Liver (tissue), 9 donors: ENCODE data around the gene WDR20. TPM values are rescaled to one million over a fixed set of nuclear protein-coding genes. Genes with fewer than 3 reads are reported as not detected.

Experiments used
- DNase-seq: peaks from one replicate; pipeline ENCODE4 v3.0.0-alpha.2; 2017; ENCODE audit warnings: low spot score
- H3K27ac ChIP-seq, 2 donors: one replicate each; pipeline ENCODE4 v1.7.0; 2013; ENCODE audit warnings: inconsistent platforms in 2 of 2, low read length in 2 of 2, control low read depth in 1 of 2, low read depth in 1 of 2, mild to moderate bottlenecking in 1 of 2
- H3K27me3 ChIP-seq, 4 donors: one replicate each; pipeline versions ENCODE4 v1.6.1 to v1.7.0; 2013; ENCODE audit warnings: low read length in 3 of 4, inconsistent platforms in 1 of 4, mild to moderate bottlenecking in 1 of 4, moderate library complexity in 1 of 4; ENCODE audit not compliant: control insufficient read depth in 4 of 4, insufficient read depth in 4 of 4
- H3K36me3 ChIP-seq, 4 donors: one replicate each; pipeline versions ENCODE4 v1.6.1 to v1.7.0; 2013; ENCODE audit warnings: low read length in 3 of 4, mild to moderate bottlenecking in 3 of 4, low read depth in 1 of 4, moderate library complexity in 1 of 4; ENCODE audit not compliant: control insufficient read depth in 4 of 4, insufficient read depth in 3 of 4
- H3K4me1 ChIP-seq, 4 donors: one replicate each; pipeline versions ENCODE4 v1.6.1 to v1.7.0; 2013; ENCODE audit warnings: low read length in 3 of 4, mild to moderate bottlenecking in 3 of 4, moderate library complexity in 1 of 4; ENCODE audit not compliant: control insufficient read depth in 4 of 4, insufficient read depth in 4 of 4
- H3K4me3 ChIP-seq, 3 donors: one replicate each; pipeline versions ENCODE4 v1.6.1 to v1.7.0; 2013; ENCODE audit warnings: low read length in 3 of 3, control low read depth in 1 of 3, low read depth in 1 of 3, mild to moderate bottlenecking in 1 of 3
- H3K9ac ChIP-seq, 2 donors: one replicate each; pipeline ENCODE4 v1.7.0; 2013; ENCODE audit warnings: low read length in 2 of 2, mild to moderate bottlenecking in 2 of 2, moderate library complexity in 2 of 2, control low read depth in 1 of 2, low read depth in 1 of 2
- H3K9me3 ChIP-seq, 4 donors: one replicate each; pipeline versions ENCODE4 v1.6.1 to v1.7.0; 2013; ENCODE audit warnings: low read length in 3 of 4; ENCODE audit not compliant: control insufficient read depth in 4 of 4
- ATF3 ChIP-seq: IDR thresholded peaks from 2 replicates; pipeline ENCODE4 v1.6.1; 2016; ENCODE audit warnings: antibody characterized with exemption
- FOXA1 ChIP-seq: IDR thresholded peaks from 2 replicates; pipeline ENCODE4 v1.6.1; 2016; ENCODE audit warnings: antibody characterized with exemption
- GABPA ChIP-seq, 2 donors: IDR thresholded peaks in 1 of 2; conservative IDR thresholded peaks in 1 of 2; 2 replicates each; pipeline ENCODE4 v1.6.1; 2016; ENCODE audit warnings: antibody characterized with exemption in 2 of 2, mild to moderate bottlenecking in 1 of 2, moderate library complexity in 1 of 2
- HNF4A ChIP-seq, 2 donors: conservative IDR thresholded peaks; 2 replicates each; pipeline ENCODE4 v1.6.1; 2016; ENCODE audit warnings: antibody characterized with exemption in 2 of 2, mild to moderate bottlenecking in 2 of 2
- HNF4G ChIP-seq: IDR thresholded peaks from 2 replicates; pipeline ENCODE4 v1.6.1; 2016; ENCODE audit warnings: antibody characterized with exemption
- JUND ChIP-seq, 2 donors: IDR thresholded peaks; 2 replicates each; pipeline ENCODE4 v1.6.1; 2016; ENCODE audit warnings: antibody characterized with exemption in 2 of 2
- NR2F2 ChIP-seq: IDR thresholded peaks from 2 replicates; pipeline ENCODE4 v1.6.1; 2016; ENCODE audit warnings: antibody characterized with exemption
- RAD21 ChIP-seq, 2 donors: IDR thresholded peaks; 2 replicates each; pipeline ENCODE4 v1.6.1; 2016; ENCODE audit warnings: antibody characterized with exemption in 2 of 2, mild to moderate bottlenecking in 2 of 2
- RXRA ChIP-seq, 2 donors: IDR thresholded peaks; 2 replicates each; pipeline ENCODE4 v1.6.1; 2017 to 2018; ENCODE audit warnings: antibody characterized with exemption in 2 of 2, mild to moderate bottlenecking in 1 of 2
- SP1 ChIP-seq: IDR thresholded peaks from 2 replicates; pipeline ENCODE4 v1.6.1; 2018; ENCODE audit warnings: antibody characterized with exemption, mild to moderate bottlenecking
- TAF1 ChIP-seq: conservative IDR thresholded peaks from 2 replicates; pipeline ENCODE4 v1.6.1; 2016; ENCODE audit warnings: antibody characterized with exemption, mild to moderate bottlenecking
- YY1 ChIP-seq: IDR thresholded peaks from 2 replicates; pipeline ENCODE4 v1.6.1; 2016; ENCODE audit warnings: antibody characterized with exemption, mild to moderate bottlenecking
- ZBTB33 ChIP-seq: IDR thresholded peaks from 2 replicates; pipeline ENCODE4 v1.6.1; 2016; ENCODE audit warnings: antibody characterized with exemption
- WGBS: extraction: QIAGEN DNeasy Blood & Tissue Kit; methylation state at CpG from one replicate; pipeline ENCODE4 v1.1.7; 2013; 5-methylcytosine and 5-hydroxymethylcytosine counted together
- polyA plus RNA-seq, 2 donors: library from polyadenylated mRNA; stranded (reverse) in 1 of 2; unstranded in 1 of 2; fragments of 200-250 nt in 1 of 2; fragments of >200 nt in 1 of 2; fragmentation: Nextera tagmentation in 1 of 2; extraction: Ambion mirVana in 1 of 2; gene quantifications; one replicate each; pipeline versions ENCODE4 v1.2.1 to v1.2.3, GENCODE V29; 2013 to 2015
- total RNA-seq, 2 donors: library from RNA; depleted of rRNA; stranded (reverse); fragments of >200 nt; gene quantifications; one replicate each; pipeline ENCODE4 v1.2.3, GENCODE V29; 2014
- TF ChIP-seq, protein P1 (sequence below): fragments of 150-350 bp; IDR thresholded peaks from 2 replicates; pipeline ENCODE4 v1.5.1; 2017; ENCODE audit warnings: improper control_type of control experiment, low read depth, low read length; ENCODE audit not compliant: missing input control
- TF ChIP-seq, protein P2 (sequence below): IDR thresholded peaks from 2 replicates; pipeline ENCODE4 v1.6.1; 2016; ENCODE audit warnings: antibody characterized with exemption, mild to moderate bottlenecking
- TF ChIP-seq, protein P3 (sequence below): IDR thresholded peaks from 2 replicates; pipeline ENCODE4 v1.6.1; 2016; ENCODE audit warnings: antibody characterized with exemption
- donor health status: healthy.
- donor health status: healthy.
- donor health status: healthy.
- donor health status: healthy.
- donor health status: healthy.

The WDR20 gene
- total and polyA plus RNA-seq, 4 donors, result 6.5 to 18.5 (median 11.0) TPM

DNA sequence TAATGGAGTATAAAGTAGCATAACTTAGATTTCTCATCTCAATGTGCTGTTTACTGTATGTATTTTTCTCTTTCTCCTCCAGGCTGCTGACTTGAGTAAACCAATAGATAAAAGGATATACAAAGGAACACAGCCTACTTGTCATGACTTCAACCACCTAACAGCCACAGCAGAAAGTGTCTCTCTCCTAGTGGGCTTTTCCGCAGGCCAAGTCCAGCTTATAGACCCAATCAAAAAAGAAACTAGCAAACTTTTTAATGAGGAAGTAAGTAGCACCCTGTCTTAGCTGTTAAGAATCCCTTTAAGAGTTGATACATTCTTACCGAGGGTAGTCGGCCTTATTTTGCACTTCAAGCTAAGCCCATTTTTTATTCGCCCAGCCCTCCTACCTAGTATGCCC lies 55.2 kb downstream of the WDR20 start:
- Histone ChIP-seq H3K27me3 (no peaks in the 10 kb centered on the region), H3K9ac (no peak overlapping the region), H3K4me1 (peaks cover 0 to 5% (median 3%) of the 10 kb centered on the region in 4 donors), H3K4me3 (no peak overlapping the region), H3K36me3 (peaks cover 0 to 17% (median 9%) of the 10 kb centered on the region in 4 donors), H3K9me3 (no peaks in the 10 kb centered on the region), H3K27ac (no peak overlapping the region)
- DNase-seq, result no peak
- TF ChIP-seq NR2F2 (no peak), ZBTB33 (no peak), TAF1 (no peak), ATF3 (no peak), SP1 (no peak), HNF4G (no peak), RAD21 (IDR thresholded peaks at IDR 0.05) (no peak), FOXA1 (no peak), HNF4A (conservative IDR thresholded peaks at IDR 0.05) (no peak), JUND (IDR thresholded peaks at IDR 0.05) (no peak), RXRA (IDR thresholded peaks at IDR 0.05) (no peak)
- TF ChIP-seq, protein P1, sequence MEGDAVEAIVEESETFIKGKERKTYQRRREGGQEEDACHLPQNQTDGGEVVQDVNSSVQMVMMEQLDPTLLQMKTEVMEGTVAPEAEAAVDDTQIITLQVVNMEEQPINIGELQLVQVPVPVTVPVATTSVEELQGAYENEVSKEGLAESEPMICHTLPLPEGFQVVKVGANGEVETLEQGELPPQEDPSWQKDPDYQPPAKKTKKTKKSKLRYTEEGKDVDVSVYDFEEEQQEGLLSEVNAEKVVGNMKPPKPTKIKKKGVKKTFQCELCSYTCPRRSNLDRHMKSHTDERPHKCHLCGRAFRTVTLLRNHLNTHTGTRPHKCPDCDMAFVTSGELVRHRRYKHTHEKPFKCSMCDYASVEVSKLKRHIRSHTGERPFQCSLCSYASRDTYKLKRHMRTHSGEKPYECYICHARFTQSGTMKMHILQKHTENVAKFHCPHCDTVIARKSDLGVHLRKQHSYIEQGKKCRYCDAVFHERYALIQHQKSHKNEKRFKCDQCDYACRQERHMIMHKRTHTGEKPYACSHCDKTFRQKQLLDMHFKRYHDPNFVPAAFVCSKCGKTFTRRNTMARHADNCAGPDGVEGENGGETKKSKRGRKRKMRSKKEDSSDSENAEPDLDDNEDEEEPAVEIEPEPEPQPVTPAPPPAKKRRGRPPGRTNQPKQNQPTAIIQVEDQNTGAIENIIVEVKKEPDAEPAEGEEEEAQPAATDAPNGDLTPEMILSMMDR, result no peak
- TF ChIP-seq, protein P2, sequence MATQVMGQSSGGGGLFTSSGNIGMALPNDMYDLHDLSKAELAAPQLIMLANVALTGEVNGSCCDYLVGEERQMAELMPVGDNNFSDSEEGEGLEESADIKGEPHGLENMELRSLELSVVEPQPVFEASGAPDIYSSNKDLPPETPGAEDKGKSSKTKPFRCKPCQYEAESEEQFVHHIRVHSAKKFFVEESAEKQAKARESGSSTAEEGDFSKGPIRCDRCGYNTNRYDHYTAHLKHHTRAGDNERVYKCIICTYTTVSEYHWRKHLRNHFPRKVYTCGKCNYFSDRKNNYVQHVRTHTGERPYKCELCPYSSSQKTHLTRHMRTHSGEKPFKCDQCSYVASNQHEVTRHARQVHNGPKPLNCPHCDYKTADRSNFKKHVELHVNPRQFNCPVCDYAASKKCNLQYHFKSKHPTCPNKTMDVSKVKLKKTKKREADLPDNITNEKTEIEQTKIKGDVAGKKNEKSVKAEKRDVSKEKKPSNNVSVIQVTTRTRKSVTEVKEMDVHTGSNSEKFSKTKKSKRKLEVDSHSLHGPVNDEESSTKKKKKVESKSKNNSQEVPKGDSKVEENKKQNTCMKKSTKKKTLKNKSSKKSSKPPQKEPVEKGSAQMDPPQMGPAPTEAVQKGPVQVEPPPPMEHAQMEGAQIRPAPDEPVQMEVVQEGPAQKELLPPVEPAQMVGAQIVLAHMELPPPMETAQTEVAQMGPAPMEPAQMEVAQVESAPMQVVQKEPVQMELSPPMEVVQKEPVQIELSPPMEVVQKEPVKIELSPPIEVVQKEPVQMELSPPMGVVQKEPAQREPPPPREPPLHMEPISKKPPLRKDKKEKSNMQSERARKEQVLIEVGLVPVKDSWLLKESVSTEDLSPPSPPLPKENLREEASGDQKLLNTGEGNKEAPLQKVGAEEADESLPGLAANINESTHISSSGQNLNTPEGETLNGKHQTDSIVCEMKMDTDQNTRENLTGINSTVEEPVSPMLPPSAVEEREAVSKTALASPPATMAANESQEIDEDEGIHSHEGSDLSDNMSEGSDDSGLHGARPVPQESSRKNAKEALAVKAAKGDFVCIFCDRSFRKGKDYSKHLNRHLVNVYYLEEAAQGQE, result no peak
- TF ChIP-seq, protein P3, sequence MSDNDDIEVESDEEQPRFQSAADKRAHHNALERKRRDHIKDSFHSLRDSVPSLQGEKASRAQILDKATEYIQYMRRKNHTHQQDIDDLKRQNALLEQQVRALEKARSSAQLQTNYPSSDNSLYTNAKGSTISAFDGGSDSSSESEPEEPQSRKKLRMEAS, result no peak
- 86% methylated on average over 4 of the region's 4 CpGs for WGBS

DNA sequence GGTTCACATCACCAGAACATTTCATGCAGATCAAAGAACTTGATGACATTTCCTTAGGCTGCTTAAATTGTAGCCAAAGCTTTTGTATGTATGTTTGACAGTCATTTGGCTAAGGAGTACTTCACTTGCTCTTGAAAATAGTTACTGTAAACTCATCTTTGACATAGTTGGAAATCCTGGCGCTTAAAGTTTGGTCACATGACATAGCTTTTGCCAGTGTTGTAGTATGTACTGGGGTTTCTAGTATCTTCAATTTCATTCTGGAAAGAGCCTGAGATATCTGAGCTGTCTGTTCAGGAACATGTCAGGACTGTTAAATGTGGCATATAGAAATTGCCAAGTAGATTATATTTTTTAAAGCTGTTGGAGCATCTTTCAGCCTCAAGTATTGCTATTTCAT lies 55.7 kb downstream of the WDR20 start:
- WGBS, result 84% methylated on average over 1 of the region's 1 CpG
- no peak overlapping the region for H3K4me3 ChIP-seq
- H3K9me3 ChIP-seq, result no peaks in the 10 kb centered on the region
- TF ChIP-seq NR2F2 (no peak), GABPA (IDR thresholded peaks at IDR 0.05 in 1 of 2, conservative IDR thresholded peaks at IDR 0.05 in 1 of 2) (no peak), RAD21 (IDR thresholded peaks at IDR 0.05) (no peak), YY1 (no peak), ATF3 (no peak)
- TF ChIP-seq, protein P2, result no peak
- no peak overlapping the region for H3K9ac ChIP-seq
- DNase-seq, result no peak
- peaks cover 0 to 18% (median 10%) of the 10 kb centered on the region in 4 donors for H3K36me3 ChIP-seq
- H3K27me3 ChIP-seq, result no peaks in the 10 kb centered on the region
- peaks cover 0 to 5% (median 3%) of the 10 kb centered on the region in 4 donors for H3K4me1 ChIP-seq
- no peak overlapping the region for H3K27ac ChIP-seq
